HG03025 (cell line): ENCODE results near the gene PLCB3.

Experiments used
- ATAC-seq: cut with Tn5 transposase; IDR thresholded peaks from one replicate; pipeline ENCODE4 v1.9.1; 2021; ENCODE audit warnings: mild to moderate bottlenecking, moderate library complexity; ENCODE audit not compliant: unreplicated experiment, low FRiP score

PLCB3 gene

DNA sequence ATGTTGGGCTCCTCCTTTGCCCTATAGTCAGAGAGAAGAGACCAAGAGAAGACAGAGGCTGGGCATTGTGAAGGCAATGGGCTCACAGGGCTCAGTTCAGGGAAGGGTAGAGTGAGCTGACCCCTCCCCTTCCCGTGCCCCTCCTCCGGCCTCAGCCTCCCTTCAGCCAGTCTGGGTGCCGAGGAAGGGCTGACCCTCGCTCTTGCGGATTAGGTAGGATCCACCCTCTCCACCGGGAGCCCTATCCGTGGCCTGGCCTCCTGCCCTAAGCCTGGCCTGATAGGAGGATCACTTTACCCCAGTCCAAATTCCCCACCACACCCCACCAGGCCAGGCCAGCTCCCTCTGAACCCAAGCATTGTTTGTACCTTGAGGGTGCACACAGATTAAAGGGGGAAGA, 2.8 kb upstream of the PLCB3 start:
- no peak for ATAC-seq

DNA sequence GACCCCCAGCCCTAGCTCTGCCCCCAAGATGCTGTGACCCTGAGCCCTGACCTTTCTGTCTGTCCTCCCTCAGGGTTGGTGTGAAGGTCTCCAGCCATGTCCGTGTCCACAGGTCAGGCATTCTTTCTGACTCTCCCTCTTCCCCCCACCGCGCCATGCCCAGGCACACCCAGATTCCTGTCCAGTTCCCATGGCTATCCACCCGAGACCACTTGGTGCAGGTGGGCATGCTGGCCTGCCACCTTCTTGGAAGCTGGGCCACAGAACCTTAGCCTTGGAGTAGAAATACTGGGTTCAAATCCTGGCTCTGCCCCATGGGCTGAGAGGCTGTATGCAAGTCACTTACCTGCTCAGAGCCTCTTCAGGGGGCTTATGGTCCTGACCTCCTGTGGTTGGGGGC, 2.3 kb upstream of the PLCB3 start:
- no peak for ATAC-seq

DNA sequence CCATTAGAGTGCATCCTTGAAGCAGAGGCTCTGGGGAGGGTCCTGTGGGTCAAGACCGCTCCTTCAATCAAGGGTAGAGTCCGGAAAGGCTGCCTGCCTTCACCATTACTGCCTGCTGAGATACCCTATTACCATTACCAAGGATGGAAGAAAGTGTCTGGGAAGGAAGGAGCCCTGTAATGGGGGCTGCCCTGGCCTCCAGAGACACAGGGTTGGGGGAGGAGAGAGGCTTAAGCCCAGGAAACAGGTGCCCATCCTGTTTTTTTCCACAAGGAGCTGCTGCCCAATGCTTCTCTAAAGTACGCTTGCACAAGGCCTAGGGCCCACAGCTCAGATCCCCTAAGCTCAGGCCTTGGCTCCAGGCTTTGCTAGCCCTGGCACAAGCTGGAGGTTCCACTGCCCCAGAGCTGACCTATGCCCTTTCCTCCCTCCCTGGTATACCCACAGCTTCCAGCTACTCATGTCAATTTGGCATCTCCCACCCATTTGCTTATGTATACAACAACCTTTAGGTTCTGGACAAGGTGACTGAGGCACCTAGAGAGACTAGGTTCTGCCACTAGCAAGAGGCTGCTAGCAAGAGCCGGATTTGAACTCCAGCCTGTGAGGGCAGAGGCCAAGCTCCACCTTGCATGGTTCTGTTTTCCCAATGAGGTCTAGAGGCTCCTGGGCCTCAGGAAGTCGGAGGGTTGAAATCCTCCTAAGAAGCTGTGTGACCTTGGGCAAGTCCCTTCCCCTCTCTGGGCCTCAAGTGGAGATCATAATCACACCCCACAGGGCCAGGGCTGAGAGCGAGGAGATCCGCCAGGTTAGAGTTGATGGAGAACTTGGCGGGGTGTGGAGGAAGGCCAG, 1.5 kb upstream of the PLCB3 start:
- ATAC-seq = no peak

DNA sequence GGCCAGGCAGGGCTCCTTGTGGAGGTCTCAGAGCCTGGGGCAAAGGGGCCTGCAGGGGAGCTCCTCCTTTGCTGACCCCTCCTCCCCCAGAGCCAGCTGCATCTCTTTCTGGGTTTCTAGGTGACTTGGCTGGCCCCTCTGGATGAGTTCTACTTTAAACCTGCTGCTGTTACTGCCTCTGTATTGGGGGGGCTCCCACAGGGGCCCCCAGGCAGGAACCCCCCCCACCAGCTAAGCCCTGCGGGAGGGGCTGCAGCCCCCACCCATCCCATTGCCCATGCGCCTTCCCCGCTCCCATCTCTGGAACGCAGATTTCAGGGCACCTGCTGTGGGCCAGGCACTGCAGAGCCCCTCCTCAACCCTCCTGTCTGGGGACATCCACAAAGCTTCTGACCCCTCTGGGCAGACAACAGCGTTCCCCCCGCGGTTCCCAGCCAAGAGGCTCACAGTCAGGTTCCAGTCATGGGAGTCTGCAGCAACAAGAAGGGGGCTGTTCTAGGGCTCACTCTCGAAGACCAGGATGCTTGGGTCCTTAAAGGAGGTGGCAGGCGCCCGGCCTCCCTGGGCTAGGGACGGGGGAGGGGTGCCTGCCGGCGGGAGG, 815 bp upstream of the PLCB3 start:
- no peak for ATAC-seq

DNA sequence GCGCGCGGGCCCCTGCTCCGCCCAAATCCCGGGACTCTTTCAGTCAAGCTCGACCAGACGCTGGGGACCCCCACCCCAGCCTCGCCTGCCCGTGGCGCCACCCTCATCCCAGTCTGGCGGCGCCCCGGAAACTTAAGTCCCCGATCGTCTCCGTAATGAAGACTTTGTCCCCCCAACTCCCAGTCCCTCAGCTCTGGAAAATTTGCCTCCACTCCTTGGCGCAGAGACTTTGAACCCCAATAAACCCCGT, 348 bp downstream of the PLCB3 start:
- ATAC-seq = no peak

DNA sequence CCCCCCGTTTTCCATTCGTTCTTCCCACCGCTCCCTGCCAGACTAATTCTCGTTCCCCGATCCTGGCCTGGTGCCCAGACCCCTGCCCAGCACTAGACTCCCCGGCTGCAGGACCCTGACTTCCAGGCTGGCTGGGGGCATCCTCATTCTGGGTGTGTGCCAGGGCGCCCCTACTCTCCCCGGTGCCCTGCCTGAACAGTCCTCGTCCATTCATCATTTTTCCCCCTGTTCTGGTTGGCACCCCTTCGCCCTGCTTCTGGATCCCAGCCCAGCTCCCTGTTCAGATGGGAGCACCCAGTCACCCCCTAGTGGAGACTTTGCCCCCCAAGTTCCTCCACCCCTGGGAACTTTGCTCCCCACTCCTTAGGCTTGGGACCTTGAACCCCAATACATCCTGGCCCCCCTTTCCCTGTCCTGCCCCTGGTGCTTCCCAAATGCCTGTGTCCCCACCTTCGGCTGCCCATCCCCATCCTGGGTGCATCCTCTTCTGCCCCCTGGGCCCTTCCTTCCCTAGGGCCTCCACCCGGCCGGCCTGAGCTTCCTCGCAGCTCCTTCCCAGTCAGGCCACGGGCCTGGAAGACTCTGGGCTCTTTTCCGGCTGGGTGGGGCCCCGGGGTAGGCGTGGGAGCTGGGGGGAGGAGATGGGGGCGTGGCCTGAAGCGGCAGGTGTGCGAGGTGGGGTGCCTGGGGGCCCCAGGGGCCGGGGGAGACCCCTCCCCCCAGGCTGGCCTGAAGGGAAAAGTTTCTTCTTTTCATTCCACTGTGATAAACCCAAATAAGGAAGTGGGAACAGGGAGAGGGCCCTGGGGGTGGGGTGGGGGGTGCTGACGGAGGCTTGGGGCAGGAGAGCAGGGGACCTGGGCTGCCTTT, 908 bp downstream of the PLCB3 start:
- no peak for ATAC-seq

DNA sequence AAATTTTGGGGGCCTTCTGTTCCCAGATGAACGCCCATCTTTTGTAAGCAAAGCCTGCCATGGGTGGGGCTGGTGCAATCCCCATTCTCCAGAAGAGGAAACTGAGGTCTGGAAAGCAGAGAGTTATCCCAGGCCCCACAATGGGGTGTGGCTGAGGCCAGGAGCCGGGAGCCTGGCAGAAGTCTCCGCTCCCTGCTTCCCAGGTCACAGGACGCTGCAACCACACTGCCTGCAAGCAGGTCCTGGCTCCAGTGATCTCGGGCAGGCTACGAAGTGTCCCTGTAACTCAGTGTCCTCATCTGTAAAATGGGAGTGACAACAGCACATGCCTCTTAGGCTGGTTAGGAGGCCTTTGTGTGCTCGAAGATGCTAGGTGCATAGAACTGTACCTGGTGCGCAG, 1.7 kb downstream of the PLCB3 start:
- ATAC-seq = no peak

DNA sequence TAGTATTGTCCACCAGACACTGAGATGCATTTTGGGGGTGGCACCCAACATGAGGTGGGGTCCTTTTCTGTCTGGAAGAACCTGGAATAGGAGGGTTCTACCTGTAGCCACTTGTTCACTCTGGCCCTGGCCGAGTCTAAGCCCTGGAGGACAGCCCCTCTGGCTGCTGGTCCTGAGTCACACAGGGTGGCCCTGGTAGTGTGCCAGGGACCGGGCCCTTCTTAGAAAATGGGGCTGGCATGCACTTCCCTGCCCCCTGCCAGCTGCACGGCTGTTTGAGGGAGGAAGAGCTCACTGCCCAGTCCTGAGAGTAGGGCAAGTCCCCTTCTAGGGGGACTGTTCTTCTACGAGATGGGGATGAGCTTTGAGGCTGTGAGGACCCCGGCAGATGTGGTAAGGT, 2.2 kb downstream of the PLCB3 start:
- ATAC-seq = no peak

DNA sequence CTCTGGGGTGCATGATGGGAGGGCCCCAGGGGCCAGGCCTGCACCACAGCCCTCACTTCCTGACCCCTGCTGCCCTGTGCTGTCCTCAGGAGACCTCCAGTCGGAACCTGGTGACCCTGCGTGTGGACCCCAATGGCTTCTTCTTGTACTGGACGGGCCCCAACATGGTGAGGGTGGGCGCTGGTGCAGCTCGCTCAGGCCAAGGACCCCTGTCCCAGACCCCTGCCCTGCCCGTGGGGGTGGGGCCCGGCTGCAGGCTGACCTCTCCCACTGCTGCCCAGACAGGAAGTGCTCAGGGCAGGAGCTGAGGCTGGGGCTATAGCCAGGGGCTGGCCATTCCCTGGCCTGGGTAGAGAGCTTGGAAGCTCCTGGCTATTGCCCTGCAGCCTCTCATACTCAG, 3.0 kb downstream of the PLCB3 start:
- no peak for ATAC-seq

DNA sequence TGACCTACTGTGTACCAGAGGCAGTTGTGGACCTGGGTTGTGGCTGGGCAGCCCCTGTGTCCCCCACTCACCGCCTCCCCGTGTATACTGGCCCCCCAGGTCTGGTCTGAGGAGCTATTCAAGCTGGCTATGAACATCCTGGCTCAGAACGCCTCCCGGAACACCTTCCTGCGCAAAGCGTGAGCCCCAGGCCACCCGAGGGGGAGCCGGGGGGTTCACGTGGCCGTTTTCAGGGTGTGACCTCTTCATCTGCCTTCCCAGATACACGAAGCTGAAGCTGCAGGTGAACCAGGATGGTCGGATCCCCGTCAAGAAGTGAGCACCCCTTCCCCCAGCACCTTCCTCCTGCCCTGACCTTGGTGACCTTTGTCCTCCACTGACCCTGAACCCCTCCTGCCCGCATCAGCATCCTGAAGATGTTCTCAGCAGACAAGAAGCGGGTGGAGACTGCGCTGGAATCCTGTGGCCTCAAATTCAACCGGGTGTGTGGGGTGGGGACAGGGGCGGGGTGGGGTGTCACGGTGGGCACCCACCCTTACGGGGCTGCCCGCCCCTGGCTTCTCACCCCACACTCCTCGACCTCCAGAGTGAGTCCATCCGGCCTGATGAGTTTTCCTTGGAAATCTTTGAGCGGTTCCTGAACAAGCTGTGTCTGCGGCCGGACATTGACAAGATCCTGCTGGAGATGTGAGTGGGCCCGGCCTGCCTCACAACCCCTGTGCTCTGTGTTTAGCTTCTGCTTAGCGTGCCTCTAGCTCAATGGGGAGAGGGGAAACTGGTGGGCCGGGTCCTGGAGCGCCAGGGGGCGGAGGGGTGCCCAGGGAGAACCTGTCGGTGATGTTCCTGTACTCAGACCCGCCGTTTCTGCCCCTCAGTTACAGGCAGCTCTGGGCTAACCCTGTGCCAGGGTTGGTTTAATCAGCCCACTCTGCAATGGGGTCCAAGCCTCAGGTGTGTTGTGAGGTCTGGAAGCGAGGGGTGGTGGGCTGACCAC, 4.1 kb downstream of the PLCB3 start:
- no peak for ATAC-seq

DNA sequence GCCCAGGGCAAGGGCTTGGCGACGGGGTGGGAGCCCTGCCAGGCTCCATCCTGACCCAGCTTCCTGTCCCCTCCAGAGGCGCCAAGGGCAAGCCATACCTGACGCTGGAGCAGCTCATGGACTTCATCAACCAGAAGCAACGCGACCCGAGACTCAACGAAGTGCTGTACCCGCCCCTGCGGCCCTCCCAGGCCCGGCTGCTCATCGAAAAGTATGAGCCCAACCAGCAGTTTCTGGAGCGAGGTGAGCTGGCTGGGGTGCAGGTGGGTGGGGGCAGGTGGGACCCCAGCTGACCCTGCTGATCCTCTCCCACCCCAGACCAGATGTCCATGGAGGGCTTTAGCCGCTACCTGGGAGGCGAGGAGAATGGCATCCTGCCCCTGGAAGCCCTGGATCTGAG, 5.0 kb downstream of the PLCB3 start:
- ATAC-seq = no peak

DNA sequence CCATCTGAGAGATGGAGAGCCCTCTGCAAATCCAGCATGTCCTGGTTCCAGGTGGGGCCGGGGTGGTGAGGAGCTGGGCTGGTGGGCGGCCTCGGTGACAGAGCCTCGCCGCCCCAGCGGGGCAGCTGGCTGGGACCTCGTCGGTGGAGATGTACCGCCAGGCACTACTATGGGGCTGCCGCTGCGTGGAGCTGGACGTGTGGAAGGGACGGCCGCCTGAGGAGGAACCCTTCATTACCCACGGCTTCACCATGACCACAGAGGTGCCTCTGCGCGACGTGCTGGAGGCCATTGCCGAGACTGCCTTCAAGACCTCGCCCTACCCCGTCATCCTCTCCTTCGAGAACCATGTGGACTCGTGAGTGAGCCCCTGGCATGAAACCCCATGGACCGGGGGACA, 7.0 kb downstream of the PLCB3 start:
- no peak for ATAC-seq

DNA sequence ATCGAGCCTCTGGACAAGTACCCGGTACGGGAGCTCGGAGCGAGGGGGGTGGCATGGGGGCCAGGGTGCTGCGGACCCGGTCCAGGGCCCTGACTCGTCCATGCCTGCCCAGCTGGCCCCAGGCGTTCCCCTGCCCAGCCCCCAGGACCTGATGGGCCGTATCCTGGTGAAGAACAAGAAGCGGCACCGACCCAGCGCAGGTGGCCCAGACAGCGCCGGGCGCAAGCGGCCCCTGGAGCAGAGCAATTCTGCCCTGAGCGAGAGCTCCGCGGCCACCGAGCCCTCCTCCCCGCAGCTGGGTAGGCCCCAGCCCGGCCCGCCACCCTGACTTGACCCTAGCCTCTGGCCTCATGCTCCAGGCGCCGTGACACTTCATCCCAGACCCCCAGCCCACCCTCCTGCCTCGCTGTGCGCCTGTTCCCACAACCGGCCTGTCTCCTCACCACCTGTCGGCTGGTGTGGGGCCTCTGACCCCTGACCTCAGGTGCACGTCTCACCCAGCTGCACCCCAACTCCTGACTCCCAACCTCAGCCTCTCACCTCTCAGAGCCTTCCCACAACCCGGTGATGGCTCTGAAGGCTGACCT, 7.7 kb downstream of the PLCB3 start:
- ATAC-seq = no peak

DNA sequence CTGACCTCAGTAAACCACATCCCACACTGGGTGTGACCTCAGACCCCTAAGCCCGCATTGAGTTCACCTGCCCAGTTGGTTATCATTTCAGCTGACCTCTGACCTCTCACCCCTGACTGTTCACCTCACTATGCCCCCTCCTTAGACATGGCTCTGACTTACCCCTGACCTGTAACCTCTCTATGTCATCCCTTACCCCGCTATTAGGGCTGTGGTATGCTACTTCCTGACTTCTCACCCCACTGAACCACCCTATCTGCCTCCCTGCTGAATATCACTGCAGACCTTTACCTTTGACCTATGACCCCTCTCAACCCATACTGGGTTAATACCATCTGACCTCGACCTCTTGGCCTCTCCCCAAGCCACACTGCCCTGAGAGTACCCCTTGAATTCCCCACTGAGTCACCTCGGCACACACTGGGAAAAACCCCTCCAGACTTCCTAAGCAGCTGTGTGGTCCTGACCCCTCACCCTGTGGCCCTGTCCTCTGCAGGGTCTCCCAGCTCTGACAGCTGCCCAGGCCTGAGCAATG, 8.3 kb downstream of the PLCB3 start:
- ATAC-seq = no peak

DNA sequence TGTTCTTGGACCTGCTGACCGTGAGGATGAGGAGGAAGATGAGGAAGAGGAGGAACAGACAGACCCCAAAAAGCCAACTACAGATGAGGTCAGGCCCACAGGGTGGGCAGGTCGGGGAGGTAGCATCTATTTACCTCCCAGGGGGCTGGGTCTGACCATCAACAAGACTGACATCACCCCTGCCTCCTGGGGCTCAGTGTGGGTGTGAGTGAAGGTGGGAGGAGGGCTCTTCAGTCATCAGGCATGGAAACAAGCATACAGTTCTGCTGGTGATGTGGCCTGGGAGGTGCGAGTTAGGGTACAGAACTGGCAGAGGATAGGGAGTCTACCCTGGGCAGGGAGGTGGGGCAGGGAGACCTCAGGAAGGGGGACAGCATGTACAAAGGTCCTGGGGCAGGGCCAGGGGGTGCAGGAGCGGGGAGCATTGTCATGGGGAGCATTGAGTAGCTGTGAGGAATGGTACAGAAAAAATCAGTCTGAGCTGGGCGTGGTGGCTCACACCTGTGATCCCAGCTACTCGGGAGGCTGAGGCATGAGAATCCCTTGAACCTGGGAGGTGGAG, 8.9 kb downstream of the PLCB3 start:
- no peak for ATAC-seq

DNA sequence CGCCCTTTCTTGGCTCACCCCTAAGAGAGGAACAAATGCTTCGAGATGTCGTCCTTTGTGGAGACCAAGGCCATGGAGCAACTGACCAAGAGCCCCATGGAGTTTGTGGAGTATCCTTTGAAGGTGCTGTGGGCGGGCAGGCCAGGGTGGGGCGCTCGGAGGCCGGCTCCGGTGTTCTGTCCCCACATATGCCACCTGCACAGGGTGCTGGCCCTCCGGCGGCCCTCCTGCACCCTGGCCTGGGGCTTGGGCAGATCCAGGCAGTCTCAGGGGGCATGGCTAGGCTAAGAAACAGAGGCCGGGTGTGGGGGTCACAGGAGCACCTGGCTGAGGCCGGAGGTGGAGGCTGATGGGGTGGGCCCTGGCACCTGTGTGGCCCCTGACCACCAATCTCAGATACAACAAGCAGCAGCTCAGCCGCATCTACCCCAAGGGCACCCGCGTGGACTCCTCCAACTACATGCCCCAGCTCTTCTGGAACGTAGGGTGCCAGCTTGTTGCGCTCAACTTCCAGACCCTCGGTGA, 10.3 kb downstream of the PLCB3 start:
- no peak for ATAC-seq

DNA sequence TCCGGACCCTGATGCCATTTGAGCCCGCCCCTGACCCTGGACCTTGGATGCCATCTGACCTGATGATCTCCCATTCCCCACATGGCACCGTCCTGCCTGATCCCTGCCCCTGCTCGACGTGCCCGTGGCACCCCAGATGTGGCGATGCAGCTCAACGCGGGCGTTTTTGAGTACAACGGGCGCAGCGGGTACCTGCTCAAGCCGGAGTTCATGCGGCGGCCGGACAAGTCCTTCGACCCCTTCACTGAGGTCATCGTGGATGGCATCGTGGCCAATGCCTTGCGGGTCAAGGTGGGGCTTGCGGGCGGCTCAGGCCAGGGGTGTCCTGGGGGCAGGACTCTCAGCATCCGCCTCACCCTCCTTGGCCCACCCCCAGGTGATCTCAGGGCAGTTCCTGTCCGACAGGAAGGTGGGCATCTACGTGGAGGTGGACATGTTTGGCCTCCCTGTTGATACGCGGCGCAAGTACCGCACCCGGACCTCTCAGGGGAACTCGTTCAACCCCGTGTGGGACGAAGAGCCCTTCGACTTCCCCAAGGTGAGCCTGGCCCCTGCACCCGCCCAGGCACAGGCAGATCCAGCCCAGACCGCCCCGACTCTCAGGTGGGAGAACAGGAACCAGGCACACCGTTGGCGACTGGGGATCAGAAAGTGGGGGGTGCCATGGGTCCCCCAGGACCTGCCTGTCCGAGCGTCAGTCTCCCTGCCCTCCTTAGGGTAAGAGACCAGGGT, 11.1 kb downstream of the PLCB3 start:
- no peak for ATAC-seq

DNA sequence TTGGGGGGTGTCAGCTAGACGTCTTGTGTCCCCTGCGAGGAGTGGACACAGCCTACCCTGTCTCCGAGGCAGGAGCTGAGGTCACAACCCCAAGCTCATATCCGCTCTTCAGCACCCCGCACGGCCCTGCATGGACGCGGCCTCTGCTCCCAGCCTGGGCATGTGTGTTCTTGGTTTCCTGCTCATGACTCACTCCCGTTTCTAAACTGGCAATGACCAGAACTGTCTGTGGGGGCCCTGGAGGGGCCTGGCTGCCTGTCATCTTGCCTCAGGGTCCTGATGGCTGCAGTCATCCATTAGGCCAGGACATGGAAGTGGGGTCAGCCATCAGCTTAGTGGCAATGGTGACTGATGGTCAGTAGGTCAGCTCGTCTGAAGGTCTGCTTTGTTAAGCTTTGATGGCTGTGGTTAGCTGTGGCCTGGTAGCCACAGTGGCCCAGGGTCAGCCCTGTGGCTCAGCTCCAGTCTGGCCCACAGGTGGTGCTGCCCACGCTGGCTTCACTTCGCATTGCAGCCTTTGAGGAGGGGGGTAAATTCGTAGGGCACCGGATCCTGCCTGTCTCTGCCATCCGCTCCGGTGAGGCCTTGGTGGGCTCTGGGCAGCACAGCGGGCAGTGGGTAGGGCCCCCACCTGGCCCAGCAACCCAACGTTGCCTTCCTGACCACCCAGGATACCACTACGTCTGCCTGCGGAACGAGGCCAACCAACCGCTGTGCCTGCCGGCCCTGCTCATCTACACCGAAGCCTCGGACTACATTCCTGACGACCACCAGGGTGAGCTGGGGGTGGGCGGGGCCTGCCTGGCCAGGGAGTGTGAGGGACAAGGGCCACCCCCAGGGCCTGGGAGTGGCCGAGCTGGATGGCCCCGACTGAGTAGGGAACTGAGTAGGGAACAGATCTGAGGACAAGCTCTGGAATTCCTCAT, 12.0 kb downstream of the PLCB3 start:
- no peak for ATAC-seq
